Activated naive CD8-positive, alpha-beta T cell treated with anti-CD3 and anti-CD28 coated beads for 36 hours (primary cell): Measurements from ENCODE around the gene CCDC40. TPM values are rescaled to one million over a fixed set of nuclear protein-coding genes. Genes with fewer than 3 reads are reported as not detected.
A peak's percentile ranks its signal among the peaks of the same experiment; 100 is the strongest.

Experiments used
- DNase-seq: peaks from one replicate; pipeline ENCODE4 v3.0.0; 2021
- H3K27ac Mint-ChIP-seq: one replicate; pipeline ENCODE4 v1.8.0; 2022; ENCODE audit warnings: mild to moderate bottlenecking, moderate library complexity, mixed read lengths
- H3K27me3 Mint-ChIP-seq: one replicate; pipeline ENCODE4 v1.8.0; 2022; ENCODE audit warnings: mild to moderate bottlenecking, mixed read lengths
- H3K36me3 Mint-ChIP-seq: one replicate; pipeline ENCODE4 v1.8.0; 2021; ENCODE audit warnings: mild to moderate bottlenecking, mixed read lengths
- H3K4me1 Mint-ChIP-seq: one replicate; pipeline ENCODE4 v1.8.0; 2021; ENCODE audit warnings: mixed read lengths
- H3K4me3 Mint-ChIP-seq: one replicate; pipeline ENCODE4 v1.8.0; 2022; ENCODE audit warnings: mild to moderate bottlenecking, moderate library complexity, mixed read lengths
- H3K9me3 Mint-ChIP-seq: one replicate; pipeline ENCODE4 v1.8.0; 2022; ENCODE audit warnings: mixed read lengths
- total RNA-seq, 2 experiments: library from RNA; stranded (reverse); gene quantifications; one replicate each; pipeline ENCODE4 v1.2.3, GENCODE V29; 2021

CCDC40 gene
- total RNA-seq, 2 experiments from 2014 or later: 1.2 to 1.3 TPM

DNA sequence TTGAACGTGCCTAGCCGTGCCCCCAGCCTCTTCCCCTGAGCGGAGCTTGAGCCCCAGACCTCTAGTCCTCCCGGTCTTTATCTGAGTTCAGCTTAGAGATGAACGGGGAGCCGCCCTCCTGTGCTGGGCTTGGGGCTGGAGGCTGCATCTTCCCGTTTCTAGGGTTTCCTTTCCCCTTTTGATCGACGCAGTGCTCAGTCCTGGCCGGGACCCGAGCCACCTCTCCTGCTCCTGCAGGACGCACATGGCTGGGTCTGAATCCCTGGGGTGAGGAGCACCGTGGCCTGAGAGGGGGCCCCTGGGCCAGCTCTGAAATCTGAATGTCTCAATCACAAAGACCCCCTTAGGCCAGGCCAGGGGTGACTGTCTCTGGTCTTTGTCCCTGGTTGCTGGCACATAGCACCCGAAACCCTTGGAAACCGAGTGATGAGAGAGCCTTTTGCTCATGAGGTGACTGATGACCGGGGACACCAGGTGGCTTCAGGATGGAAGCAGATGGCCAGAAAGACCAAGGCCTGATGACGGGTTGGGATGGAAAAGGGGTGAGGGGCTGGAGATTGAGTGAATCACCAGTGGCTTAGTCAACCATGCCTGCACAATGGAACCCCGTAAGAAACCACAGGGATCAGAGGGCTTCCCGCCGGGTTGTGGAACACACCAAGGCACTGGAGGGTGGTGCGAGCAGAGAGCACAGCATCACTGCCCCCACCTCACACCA is 65.7 kb downstream of the CCDC40 start:
- H3K27me3 Mint-ChIP-seq: no peaks in the 10 kb centered on the region

DNA sequence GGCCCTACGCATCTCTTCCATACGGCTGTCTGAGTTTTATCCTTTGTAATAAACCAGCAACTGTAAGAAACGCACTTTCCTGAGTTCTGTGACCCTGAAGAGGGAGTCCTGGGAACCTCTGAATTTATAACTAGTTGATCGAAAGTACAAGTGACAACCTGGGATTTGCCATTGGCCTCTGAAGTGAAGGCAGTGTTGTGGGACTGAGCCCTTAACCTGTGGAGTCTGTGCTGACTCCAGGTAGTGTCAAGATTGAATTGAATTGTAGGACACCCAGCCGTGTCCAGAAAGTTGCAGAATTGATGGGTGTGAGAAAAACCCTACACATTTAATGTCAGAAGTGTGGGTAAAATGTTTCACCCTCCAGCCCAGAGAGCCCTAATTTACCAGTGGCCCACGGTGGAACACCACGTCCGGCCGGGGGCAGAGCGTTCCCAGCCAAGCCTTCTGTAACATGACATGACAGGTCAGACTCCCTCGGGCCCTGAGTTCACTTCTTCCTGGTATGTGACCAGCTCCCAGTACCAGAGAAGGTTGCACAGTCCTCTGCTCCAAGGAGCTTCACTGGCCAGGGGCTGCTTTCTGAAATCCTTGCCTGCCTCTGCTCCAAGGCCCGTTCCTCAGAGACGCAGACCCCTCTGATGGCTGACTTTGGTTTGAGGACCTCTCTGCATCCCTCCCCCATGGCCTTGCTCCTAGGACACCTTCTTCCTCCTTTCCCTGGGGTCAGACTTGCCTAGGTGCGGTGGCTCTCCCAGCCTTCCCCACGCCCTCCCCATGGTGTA is 66.4 kb downstream of the CCDC40 start:
- no peak for DNase-seq
- no peaks in the 10 kb centered on the region for H3K9me3 Mint-ChIP-seq
- H3K4me1 Mint-ChIP-seq: peaks cover 26% of the 10 kb centered on the region
- peaks cover 2% of the 10 kb centered on the region for H3K36me3 Mint-ChIP-seq
- peak overlapping the region; percentile 88 for H3K4me3 Mint-ChIP-seq
- no peak overlapping the region for H3K27ac Mint-ChIP-seq
- H3K27me3 Mint-ChIP-seq: no peaks in the 10 kb centered on the region

More for the DNA sequence above, 65.7 kb downstream of the CCDC40 start:
- H3K9me3 Mint-ChIP-seq: no peaks in the 10 kb centered on the region
- peak overlapping the region; percentile 88 for H3K4me3 Mint-ChIP-seq
- peaks cover 2% of the 10 kb centered on the region for H3K36me3 Mint-ChIP-seq
- peaks cover 26% of the 10 kb centered on the region for H3K4me1 Mint-ChIP-seq
- peak overlapping the region; percentile 86 for H3K27ac Mint-ChIP-seq
- DNase-seq: no peak

DNA sequence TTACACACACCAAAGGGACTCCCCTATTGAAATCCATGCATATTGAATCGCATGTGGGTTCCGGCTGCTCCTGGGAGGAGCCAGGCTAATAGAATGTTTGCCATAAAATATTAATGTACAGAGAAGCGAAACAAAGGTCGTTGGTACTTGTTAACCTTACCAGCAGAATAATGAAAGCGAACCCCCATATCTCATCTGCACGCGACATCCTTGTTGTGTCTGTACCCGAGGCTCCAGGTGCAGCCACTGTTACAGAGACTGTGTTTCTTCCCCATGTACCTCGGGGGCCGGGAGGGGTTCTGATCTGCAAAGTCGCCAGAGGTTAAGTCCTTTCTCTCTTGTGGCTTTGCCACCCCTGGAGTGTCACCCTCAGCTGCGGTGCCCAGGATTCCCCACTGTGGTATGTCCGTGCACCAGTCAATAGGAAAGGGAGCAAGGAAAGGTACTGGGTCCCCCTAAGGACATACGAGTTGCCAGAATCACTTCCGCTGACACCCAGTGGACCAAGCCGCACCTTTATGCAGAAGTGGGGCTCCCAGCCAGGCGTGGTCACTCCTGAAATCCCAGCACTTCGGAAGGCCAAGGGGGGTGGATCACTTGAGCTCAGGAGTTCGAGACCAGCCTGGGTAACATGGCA is 67.1 kb downstream of the CCDC40 start:
- peaks cover 2% of the 10 kb centered on the region for H3K36me3 Mint-ChIP-seq
- no peak for DNase-seq
- H3K9me3 Mint-ChIP-seq: no peaks in the 10 kb centered on the region
- peak overlapping the region; percentile 37 for H3K4me3 Mint-ChIP-seq
- H3K27ac Mint-ChIP-seq: no peak overlapping the region
- H3K27me3 Mint-ChIP-seq: no peaks in the 10 kb centered on the region
- peaks cover 26% of the 10 kb centered on the region for H3K4me1 Mint-ChIP-seq

DNA sequence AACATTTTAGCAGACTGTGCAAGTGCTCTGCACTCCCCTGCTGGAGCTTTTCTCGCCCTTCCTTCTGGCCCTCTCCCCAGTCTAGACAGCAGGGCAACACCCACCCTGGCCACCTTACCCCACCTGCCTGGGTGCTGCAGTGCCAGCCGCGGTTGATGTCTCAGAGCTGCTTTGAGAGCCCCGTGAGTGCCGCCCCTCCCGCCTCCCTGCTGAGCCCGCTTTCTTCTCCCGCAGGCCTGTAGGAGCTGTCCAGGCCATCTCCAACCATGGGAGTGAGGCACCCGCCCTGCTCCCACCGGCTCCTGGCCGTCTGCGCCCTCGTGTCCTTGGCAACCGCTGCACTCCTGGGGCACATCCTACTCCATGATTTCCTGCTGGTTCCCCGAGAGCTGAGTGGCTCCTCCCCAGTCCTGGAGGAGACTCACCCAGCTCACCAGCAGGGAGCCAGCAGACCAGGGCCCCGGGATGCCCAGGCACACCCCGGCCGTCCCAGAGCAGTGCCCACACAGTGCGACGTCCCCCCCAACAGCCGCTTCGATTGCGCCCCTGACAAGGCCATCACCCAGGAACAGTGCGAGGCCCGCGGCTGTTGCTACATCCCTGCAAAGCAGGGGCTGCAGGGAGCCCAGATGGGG is 68.0 kb downstream of the CCDC40 start:
- no peak overlapping the region for H3K27ac Mint-ChIP-seq
- no peak overlapping the region for H3K4me3 Mint-ChIP-seq

DNA sequence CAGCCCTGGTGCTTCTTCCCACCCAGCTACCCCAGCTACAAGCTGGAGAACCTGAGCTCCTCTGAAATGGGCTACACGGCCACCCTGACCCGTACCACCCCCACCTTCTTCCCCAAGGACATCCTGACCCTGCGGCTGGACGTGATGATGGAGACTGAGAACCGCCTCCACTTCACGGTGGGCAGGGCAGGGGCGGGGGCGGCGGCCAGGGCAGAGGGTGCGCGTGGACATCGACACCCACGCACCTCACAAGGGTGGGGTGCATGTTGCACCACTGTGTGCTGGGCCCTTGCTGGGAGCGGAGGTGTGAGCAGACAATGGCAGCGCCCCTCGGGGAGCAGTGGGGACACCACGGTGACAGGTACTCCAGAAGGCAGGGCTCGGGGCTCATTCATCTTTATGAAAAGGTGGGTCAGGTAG is 68.5 kb downstream of the CCDC40 start:
- no peak for DNase-seq
- H3K4me3 Mint-ChIP-seq: no peak overlapping the region
- peaks cover 2% of the 10 kb centered on the region for H3K36me3 Mint-ChIP-seq
- no peak overlapping the region for H3K27ac Mint-ChIP-seq
- H3K27me3 Mint-ChIP-seq: no peaks in the 10 kb centered on the region
- H3K4me1 Mint-ChIP-seq: peaks cover 21% of the 10 kb centered on the region
- no peaks in the 10 kb centered on the region for H3K9me3 Mint-ChIP-seq

More for the DNA sequence above, 68.0 kb downstream of the CCDC40 start:
- H3K9me3 Mint-ChIP-seq: no peaks in the 10 kb centered on the region
- H3K4me1 Mint-ChIP-seq: peaks cover 25% of the 10 kb centered on the region
- peaks cover 2% of the 10 kb centered on the region for H3K36me3 Mint-ChIP-seq
- no peaks in the 10 kb centered on the region for H3K27me3 Mint-ChIP-seq
- DNase-seq: no peak

DNA sequence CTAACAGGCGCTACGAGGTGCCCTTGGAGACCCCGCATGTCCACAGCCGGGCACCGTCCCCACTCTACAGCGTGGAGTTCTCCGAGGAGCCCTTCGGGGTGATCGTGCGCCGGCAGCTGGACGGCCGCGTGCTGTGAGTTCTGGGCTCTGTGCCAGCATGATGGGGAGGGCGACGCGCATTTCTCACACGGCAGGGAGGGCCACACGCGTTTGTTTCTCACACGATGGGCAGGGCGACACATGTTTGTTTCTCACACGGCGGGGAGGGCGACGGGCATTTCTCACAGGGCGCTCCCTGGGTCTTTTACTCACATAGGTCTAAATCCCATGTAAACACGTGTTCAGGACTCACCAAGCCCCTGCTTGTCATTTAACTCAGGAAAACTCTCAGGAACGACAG is 69.3 kb downstream of the CCDC40 start:
- no peak for DNase-seq
- Mint-ChIP-seq H3K9me3 (no peaks in the 10 kb centered on the region), H3K36me3 (peaks cover 2% of the 10 kb centered on the region), H3K4me1 (peaks cover 13% of the 10 kb centered on the region), H3K27ac (no peak overlapping the region), H3K27me3 (no peaks in the 10 kb centered on the region), H3K4me3 (no peak overlapping the region)

DNA sequence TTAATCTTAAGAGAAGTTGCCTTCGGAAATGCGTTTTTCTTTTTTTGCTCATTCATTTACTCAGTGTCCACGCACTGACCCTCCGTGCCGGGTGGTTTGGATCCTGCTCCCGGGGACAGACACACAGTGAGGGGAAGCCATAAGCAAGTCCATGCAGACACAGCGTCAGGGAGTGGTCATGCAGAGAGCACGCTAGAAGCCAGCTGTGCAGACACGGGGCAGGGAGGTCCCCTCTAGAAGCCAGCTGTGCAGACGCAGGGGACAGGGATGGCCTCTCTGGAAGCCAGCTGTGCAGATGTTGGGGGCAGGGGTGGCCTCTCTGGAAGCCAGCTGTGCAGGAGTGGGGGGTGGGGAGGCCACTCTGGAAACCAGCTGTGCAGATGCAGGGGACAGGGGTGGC is 69.7 kb downstream of the CCDC40 start:
- no peak overlapping the region for H3K4me3 Mint-ChIP-seq
- no peak for DNase-seq
- peaks cover 2% of the 10 kb centered on the region for H3K36me3 Mint-ChIP-seq
- H3K4me1 Mint-ChIP-seq: peaks cover 10% of the 10 kb centered on the region
- no peak overlapping the region for H3K27ac Mint-ChIP-seq
- H3K9me3 Mint-ChIP-seq: no peaks in the 10 kb centered on the region
- no peaks in the 10 kb centered on the region for H3K27me3 Mint-ChIP-seq

DNA sequence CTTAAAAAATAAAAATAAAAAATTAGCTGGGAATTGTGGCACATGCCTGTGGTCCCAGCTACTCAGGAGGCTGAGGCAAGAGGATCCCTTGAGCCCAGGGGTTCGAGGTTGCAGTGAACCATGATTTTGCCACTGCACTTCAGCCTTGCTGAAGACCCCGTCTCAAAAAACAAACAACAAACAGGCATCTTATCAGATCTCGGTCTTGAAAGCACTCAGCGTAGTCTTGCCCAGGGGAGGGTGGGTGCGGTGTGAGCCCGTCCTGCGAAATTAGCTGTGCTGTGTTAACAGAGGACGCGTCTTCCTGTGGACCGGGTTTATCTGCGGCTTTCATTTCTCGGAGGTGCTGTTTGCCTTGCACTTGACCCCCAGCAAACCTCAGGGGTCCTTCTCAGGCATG is 70.3 kb downstream of the CCDC40 start:
- Mint-ChIP-seq H3K27ac (no peak overlapping the region), H3K36me3 (peaks cover 2% of the 10 kb centered on the region), H3K9me3 (no peaks in the 10 kb centered on the region), H3K27me3 (no peaks in the 10 kb centered on the region), H3K4me3 (no peak overlapping the region), H3K4me1 (peaks cover 10% of the 10 kb centered on the region)
- no peak for DNase-seq

DNA sequence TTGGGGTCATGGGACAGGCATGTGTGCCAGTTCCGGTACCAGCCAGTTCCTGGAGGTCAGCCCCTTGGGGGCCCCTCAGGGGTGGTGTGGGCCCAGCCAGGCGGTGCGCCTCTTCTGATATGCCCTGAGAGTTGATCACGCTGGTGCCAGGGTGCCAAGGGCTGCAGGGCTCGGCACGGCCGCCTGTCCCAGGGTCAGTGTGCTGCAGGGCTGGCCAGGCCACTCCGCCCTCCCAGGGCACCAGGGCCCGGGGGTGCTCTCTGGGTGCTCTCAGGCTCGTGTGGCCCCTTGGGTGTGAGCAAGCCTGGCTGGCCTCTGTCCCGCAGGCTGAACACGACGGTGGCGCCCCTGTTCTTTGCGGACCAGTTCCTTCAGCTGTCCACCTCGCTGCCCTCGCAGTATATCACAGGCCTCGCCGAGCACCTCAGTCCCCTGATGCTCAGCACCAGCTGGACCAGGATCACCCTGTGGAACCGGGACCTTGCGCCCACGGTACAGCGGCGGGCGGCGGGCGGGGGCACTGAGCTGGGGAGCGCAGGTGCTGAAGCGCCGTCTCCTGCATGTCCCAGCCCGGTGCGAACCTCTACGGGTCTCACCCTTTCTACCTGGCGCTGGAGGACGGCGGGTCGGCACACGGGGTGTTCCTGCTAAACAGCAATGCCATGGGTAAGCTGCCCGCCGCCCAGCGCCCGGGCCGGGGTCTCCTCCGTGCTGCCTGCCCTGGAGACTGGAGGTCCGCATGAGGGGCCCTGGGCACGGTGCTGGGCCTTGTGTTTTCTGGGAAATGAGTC is 71.0 kb downstream of the CCDC40 start:
- no peak for DNase-seq
- H3K27ac Mint-ChIP-seq: no peak overlapping the region
- no peaks in the 10 kb centered on the region for H3K27me3 Mint-ChIP-seq

DNA sequence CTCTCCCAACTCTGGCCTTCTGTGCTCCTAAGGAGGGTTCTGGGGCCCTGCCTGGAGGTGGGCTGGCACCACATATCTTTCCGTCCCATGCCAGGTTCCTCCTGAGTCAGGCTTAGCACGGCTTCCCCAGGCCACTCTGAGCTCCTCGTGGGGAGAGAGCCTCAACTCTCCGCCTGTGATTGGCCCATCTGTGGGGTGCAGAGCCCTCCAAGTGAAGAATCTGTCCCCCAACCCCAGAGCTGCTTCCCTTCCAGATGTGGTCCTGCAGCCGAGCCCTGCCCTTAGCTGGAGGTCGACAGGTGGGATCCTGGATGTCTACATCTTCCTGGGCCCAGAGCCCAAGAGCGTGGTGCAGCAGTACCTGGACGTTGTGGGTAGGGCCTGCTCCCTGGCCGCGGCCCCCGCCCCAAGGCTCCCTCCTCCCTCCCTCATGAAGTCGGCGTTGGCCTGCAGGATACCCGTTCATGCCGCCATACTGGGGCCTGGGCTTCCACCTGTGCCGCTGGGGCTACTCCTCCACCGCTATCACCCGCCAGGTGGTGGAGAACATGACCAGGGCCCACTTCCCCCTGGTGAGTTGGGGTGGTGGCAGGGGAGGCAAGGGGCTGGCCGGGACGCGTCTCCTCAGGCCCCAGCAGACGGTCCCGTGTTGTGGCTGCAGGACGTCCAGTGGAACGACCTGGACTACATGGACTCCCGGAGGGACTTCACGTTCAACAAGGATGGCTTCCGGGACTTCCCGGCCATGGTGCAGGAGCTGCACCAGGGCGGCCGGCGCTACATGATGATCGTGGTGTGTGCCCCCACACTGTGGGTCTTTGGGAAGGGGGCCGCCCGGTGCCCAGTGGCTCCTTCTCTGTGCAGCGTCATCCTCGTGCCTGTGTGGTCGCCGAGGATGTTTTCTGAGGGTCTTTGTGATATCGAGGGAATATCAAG is 71.9 kb downstream of the CCDC40 start:
- Mint-ChIP-seq H3K36me3 (peaks cover 2% of the 10 kb centered on the region), H3K27ac (no peak overlapping the region), H3K4me3 (no peak overlapping the region), H3K27me3 (no peaks in the 10 kb centered on the region), H3K9me3 (no peaks in the 10 kb centered on the region), H3K4me1 (peaks cover 2% of the 10 kb centered on the region)
- no peak for DNase-seq

More for the DNA sequence above, 71.0 kb downstream of the CCDC40 start:
- Mint-ChIP-seq H3K4me1 (peaks cover 8% of the 10 kb centered on the region), H3K9me3 (no peaks in the 10 kb centered on the region), H3K4me3 (no peak overlapping the region), H3K36me3 (peaks cover 2% of the 10 kb centered on the region)

DNA sequence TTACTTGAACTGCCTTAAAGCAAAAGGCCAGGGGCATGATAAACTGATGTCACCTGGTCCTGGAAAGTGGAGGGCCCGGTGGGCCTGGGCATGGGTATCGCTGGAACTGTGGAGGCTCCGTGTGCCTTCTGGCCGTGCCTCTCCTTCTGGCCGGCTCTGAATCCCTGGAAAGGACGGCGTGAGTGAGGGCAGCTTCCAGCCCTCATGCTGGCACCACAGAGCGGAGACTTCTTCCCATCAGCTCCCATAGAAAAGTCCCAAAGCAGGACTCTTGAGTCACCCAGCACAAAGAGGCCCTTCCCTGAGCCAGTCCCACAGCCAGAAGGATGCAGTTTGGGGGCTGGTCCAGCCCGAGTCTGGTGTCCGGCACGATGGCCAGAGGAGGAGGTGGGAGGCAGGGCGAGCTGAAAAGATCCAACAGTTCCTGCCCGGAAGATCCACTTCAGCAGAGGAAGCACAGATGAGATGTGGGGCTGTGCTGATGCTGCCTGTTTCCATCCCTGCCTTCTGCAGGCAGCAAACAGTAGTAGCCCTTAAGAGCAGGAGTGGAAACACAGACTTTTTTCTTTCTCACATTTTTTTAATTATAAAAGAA is 72.7 kb downstream of the CCDC40 start:
- Mint-ChIP-seq H3K27ac (no peak overlapping the region), H3K27me3 (no peaks in the 10 kb centered on the region), H3K9me3 (no peaks in the 10 kb centered on the region), H3K4me1 (no peaks in the 10 kb centered on the region), H3K4me3 (no peak overlapping the region), H3K36me3 (peaks cover 2% of the 10 kb centered on the region)
- DNase-seq: no peak

DNA sequence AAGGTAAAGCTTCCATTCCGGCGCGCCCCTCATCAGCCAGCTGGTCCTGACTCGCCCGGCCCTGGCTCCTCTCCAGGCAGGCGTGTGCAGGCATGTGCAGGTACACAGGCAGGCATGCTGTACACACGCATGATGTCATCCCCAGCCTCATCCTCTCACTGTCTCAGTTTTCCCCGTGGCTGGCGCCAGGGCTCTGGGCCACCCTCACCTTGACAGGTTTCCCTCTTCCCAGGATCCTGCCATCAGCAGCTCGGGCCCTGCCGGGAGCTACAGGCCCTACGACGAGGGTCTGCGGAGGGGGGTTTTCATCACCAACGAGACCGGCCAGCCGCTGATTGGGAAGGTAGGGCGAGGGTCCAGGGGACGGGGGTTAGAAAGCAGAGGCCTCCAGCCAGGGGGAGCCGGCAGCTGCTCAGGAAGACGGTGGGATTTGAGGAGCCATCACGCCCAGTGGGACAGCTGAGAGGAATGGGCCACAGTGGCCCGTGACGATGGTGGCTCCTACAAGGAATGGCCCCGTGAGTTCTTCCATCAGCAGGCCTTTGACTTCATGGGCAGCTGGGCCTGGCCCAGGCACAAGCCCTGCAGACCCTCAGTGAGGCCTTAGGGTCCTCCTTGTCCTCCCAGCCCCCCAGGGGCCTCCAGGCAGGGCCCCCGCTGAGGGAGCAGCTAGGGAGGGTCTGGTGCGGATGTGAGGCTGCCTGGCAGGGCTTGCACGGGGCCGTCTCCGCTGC is 73.4 kb downstream of the CCDC40 start:
- Mint-ChIP-seq H3K27me3 (no peaks in the 10 kb centered on the region), H3K4me3 (no peak overlapping the region), H3K9me3 (peaks cover 1% of the 10 kb centered on the region), H3K27ac (no peak overlapping the region), H3K36me3 (peaks cover 2% of the 10 kb centered on the region), H3K4me1 (no peaks in the 10 kb centered on the region)
- no peak for DNase-seq

DNA sequence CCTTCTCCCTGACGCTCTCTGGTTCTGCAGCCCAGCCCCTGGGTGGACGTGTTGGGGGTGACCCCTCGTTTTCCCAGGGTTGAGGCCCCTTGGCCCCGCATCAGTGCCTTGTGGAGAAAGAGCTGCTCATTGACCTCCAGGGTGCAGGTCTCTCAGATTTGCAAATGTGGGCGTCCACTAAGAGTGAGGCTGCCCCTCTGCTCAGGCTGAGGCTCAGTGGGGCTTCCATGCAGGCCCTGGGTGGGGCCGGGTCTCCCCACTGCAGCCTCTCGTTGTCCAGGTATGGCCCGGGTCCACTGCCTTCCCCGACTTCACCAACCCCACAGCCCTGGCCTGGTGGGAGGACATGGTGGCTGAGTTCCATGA is 74.0 kb downstream of the CCDC40 start:
- Mint-ChIP-seq H3K27me3 (no peaks in the 10 kb centered on the region), H3K27ac (no peak overlapping the region), H3K36me3 (peaks cover 5% of the 10 kb centered on the region), H3K4me1 (no peaks in the 10 kb centered on the region), H3K4me3 (no peak overlapping the region), H3K9me3 (peaks cover 6% of the 10 kb centered on the region)
- no peak for DNase-seq
